GM19452 (cell line): ENCODE results near the gene KAZN.

Experiments used
- ATAC-seq: cut with Tn5 transposase; IDR thresholded peaks from one replicate; pipeline ENCODE4 v1.9.1; 2021; ENCODE audit not compliant: unreplicated experiment

The KAZN gene

GRCh38 chr1:15014516-15014915 is 416.0 kb downstream of the KAZN start:
- no peak for ATAC-seq

- ATAC-seq: no peak
Observed at GRCh38 chr1:15016001-15016400, 417.5 kb downstream of the KAZN start.

- no peak for ATAC-seq
Observed at GRCh38 chr1:15016526-15016925, 418.0 kb downstream of the KAZN start.

GRCh38 chr1:15017120-15017519 is 418.6 kb downstream of the KAZN start:
- no peak for ATAC-seq

- ATAC-seq: no peak
Observed at GRCh38 chr1:15018767-15019166, 420.3 kb downstream of the KAZN start.

- ATAC-seq: no peak
Observed at GRCh38 chr1:15020943-15021745, 422.7 kb downstream of the KAZN start.

GRCh38 chr1:15022048-15022447 is 423.6 kb downstream of the KAZN start:
- ATAC-seq: no peak

GRCh38 chr1:15023205-15023604 is 424.7 kb downstream of the KAZN start:
- ATAC-seq: no peak

- ATAC-seq: no peak
Observed at GRCh38 chr1:15023976-15024375, 425.5 kb downstream of the KAZN start.

- ATAC-seq: no peak
Observed at GRCh38 chr1:15026117-15026489, 427.6 kb downstream of the KAZN start.

- no peak for ATAC-seq
Observed at GRCh38 chr1:15027515-15027986, 429.1 kb downstream of the KAZN start.

- ATAC-seq: no peak
Observed at GRCh38 chr1:15028102-15028501, 429.6 kb downstream of the KAZN start.

GRCh38 chr1:15028616-15029015 is 430.1 kb downstream of the KAZN start:
- no peak for ATAC-seq

- no peak for ATAC-seq
Observed at GRCh38 chr1:15029036-15029435, 430.6 kb downstream of the KAZN start.

- ATAC-seq: no peak
Observed at GRCh38 chr1:15029786-15030185, 431.3 kb downstream of the KAZN start.

GRCh38 chr1:15031251-15031933 is 432.9 kb downstream of the KAZN start:
- ATAC-seq: no peak

GRCh38 chr1:15033264-15033663 is 434.8 kb downstream of the KAZN start:
- no peak for ATAC-seq

- ATAC-seq: no peak
Observed at GRCh38 chr1:15034656-15035055, 436.2 kb downstream of the KAZN start.

GRCh38 chr1:15035236-15035635 is 436.8 kb downstream of the KAZN start:
- no peak for ATAC-seq

GRCh38 chr1:15036101-15036500 is 437.6 kb downstream of the KAZN start:
- no peak for ATAC-seq

GRCh38 chr1:15038232-15039016 is 439.9 kb downstream of the KAZN start:
- no peak for ATAC-seq
